Large intestine (tissue), 3 donors: ENCODE data around the gene LATS1. TPM values are rescaled to one million over a fixed set of nuclear protein-coding genes. Genes with fewer than 3 reads are reported as not detected.
A peak's percentile ranks its signal among the peaks of the same experiment; 100 is the strongest.
"Not testable (repeated sequence)": the region's sequence is repeated elsewhere in the genome, so short reads cannot be mapped to it uniquely, and the experiment has no call there.

Experiments used
- DNase-seq, 2 donors: peaks; one replicate each; pipeline versions ENCODE4 v3.0.0 to v3.0.0-alpha.2; 2013
- H3K27ac ChIP-seq: one replicate; pipeline ENCODE4 v1.5.1; 2013; ENCODE audit warnings: low read length
- H3K27me3 ChIP-seq: 2 replicates; pipeline ENCODE4 v1.6.1; 2013; ENCODE audit warnings: low read length; ENCODE audit not compliant: control insufficient read depth, insufficient read depth
- H3K36me3 ChIP-seq: 2 replicates; pipeline ENCODE4 v1.6.1; 2013; ENCODE audit warnings: low read length; ENCODE audit not compliant: control insufficient read depth, insufficient read depth
- H3K4me1 ChIP-seq: one replicate; pipeline ENCODE4 v1.6.1; 2013; ENCODE audit warnings: low read length; ENCODE audit not compliant: control insufficient read depth, insufficient read depth
- H3K4me3 ChIP-seq: one replicate; pipeline ENCODE4 v1.5.1; 2013; ENCODE audit warnings: low read length
- H3K9me3 ChIP-seq: one replicate; pipeline ENCODE4 v1.6.1; 2013; ENCODE audit warnings: mild to moderate bottlenecking, low read depth, low read length, moderate library complexity; ENCODE audit not compliant: control insufficient read depth
- WGBS: methylation state at CpG from one replicate; pipeline ENCODE4 v1.1.5; 2013; ENCODE audit warnings: low lambda C conversion rate; ENCODE audit not compliant: insufficient coverage; 5-methylcytosine and 5-hydroxymethylcytosine counted together
- polyA plus RNA-seq: library from polyadenylated mRNA; unstranded; fragments of 120-200 nt; gene quantifications from one replicate; pipeline ENCODE4 v1.2.1, GENCODE V29; 2013

LATS1 gene
- polyA plus RNA-seq, 1 donor: 24.4 TPM

- Histone ChIP-seq H3K27me3 (no peaks in the 10 kb centered on the region), H3K27ac (no peak overlapping the region), H3K36me3 (no peaks in the 10 kb centered on the region), H3K4me1 (peaks cover 12% of the 10 kb centered on the region), H3K9me3 (no peaks in the 10 kb centered on the region), H3K4me3 (no peak overlapping the region)
- no CpG with 5 or more reads among the region's 4 CpGs for WGBS
- DNase-seq: no peak
Observed at GRCh38 chr6:149752600-149753373, 34.9 kb upstream of the LATS1 start.

GRCh38 chr6:149751920-149752319 lies 34.0 kb upstream of the LATS1 start:
- H3K36me3 ChIP-seq, H3K4me3 ChIP-seq, H3K9me3 ChIP-seq, H3K27ac ChIP-seq, DNase-seq, H3K27me3 ChIP-seq: not testable (repeated sequence)
- WGBS: no CpG with 5 or more reads among the region's 5 CpGs
- peaks cover 12% of the 10 kb centered on the region for H3K4me1 ChIP-seq

- H3K4me1 ChIP-seq: peaks cover 12% of the 10 kb centered on the region
- 83% methylated on average over 2 of the region's 8 CpGs for WGBS
- H3K27ac ChIP-seq: no peak overlapping the region
- H3K9me3 ChIP-seq: no peaks in the 10 kb centered on the region
- no peaks in the 10 kb centered on the region for H3K27me3 ChIP-seq
- no peaks in the 10 kb centered on the region for H3K36me3 ChIP-seq
- no peak for DNase-seq
- no peak overlapping the region for H3K4me3 ChIP-seq
Observed at GRCh38 chr6:149751239-149751638, 33.3 kb upstream of the LATS1 start.

GRCh38 chr6:149750136-149750609 lies 32.3 kb upstream of the LATS1 start:
- no peaks in the 10 kb centered on the region for H3K9me3 ChIP-seq
- peak overlapping the region; percentile 95 for H3K4me3 ChIP-seq
- WGBS: no CpG with 5 or more reads among the region's 25 CpGs
- H3K36me3 ChIP-seq: no peaks in the 10 kb centered on the region
- no peaks in the 10 kb centered on the region for H3K27me3 ChIP-seq
- H3K4me1 ChIP-seq: peaks cover 7% of the 10 kb centered on the region
- DNase-seq: peak; percentile 51 to 75
- H3K27ac ChIP-seq: peak overlapping the region; percentile 97

- Histone ChIP-seq H3K9me3 (no peaks in the 10 kb centered on the region), H3K27me3 (no peaks in the 10 kb centered on the region), H3K27ac (peak within 1 kb of the TSS; percentile 97), H3K4me1 (peaks cover 7% of the 10 kb centered on the region), H3K4me3 (peak within 1 kb of the TSS; percentile 95), H3K36me3 (no peaks in the 10 kb centered on the region)
- no CpG with 5 or more reads among the region's 60 CpGs for WGBS
- peak; percentile 88 to 94 for DNase-seq
Observed at GRCh38 chr6:149749594-149750135, 31.8 kb upstream of the LATS1 start, which contains the start of gene PCMT1. TSS of gene PCMT1 (plus strand) at chr6:149749741. CDS start at chr6:149749902, 161 bp downstream.

- H3K27me3 ChIP-seq, DNase-seq, H3K9me3 ChIP-seq, H3K36me3 ChIP-seq, H3K4me1 ChIP-seq: not testable (repeated sequence)
- Histone ChIP-seq H3K27ac (peak overlapping the region; percentile 91), H3K4me3 (peak overlapping the region; percentile 61)
- no CpG with 5 or more reads among the region's 38 CpGs for WGBS
Observed at GRCh38 chr6:149749082-149749593, 31.2 kb upstream of the LATS1 start.

GRCh38 chr6:149746147-149746946 lies 28.4 kb upstream of the LATS1 start, which contains the start of gene NUP43:
TSS of gene NUP43 (minus strand) at chr6:149746529. CDS start at chr6:149746495, 34 bp downstream.
- H3K4me3 ChIP-seq: peak within 1 kb of the TSS; percentile 60
- peak; percentile 90 to 95 for DNase-seq
- H3K9me3 ChIP-seq: no peaks in the 10 kb centered on the region
- H3K4me1 ChIP-seq: peaks cover 7% of the 10 kb centered on the region
- H3K27me3 ChIP-seq: no peaks in the 10 kb centered on the region
- H3K27ac ChIP-seq: peak within 1 kb of the TSS; percentile 45
- 100% methylated on average over 1 of the region's 41 CpGs for WGBS
- peaks cover 17% of the 10 kb centered on the region for H3K36me3 ChIP-seq

- not testable (repeated sequence) for H3K4me1 ChIP-seq, H3K27me3 ChIP-seq, H3K27ac ChIP-seq, H3K9me3 ChIP-seq, DNase-seq
- WGBS: no CpG with 5 or more reads among the region's 10 CpGs
- Histone ChIP-seq H3K36me3 (peaks cover 25% of the 10 kb centered on the region), H3K4me3 (peak overlapping the region; percentile 60)
Observed at GRCh38 chr6:149745252-149745651, 27.4 kb upstream of the LATS1 start.

- Histone ChIP-seq H3K4me1 (no peaks in the 10 kb centered on the region), H3K36me3 (peaks cover 56% of the 10 kb centered on the region), H3K27me3 (no peaks in the 10 kb centered on the region), H3K27ac (no peak overlapping the region), H3K4me3 (no peak overlapping the region), H3K9me3 (no peaks in the 10 kb centered on the region)
- no peak for DNase-seq
- WGBS: no CpG with 5 or more reads among the region's 1 CpG
Observed at GRCh38 chr6:149734915-149735314, 17.0 kb upstream of the LATS1 start.

GRCh38 chr6:149733089-149733720 lies 15.3 kb upstream of the LATS1 start:
- WGBS: no CpG with 5 or more reads among the region's 2 CpGs
- DNase-seq: no peak
- peaks cover 59% of the 10 kb centered on the region for H3K36me3 ChIP-seq
- H3K27me3 ChIP-seq: no peaks in the 10 kb centered on the region
- H3K4me1 ChIP-seq: peaks cover 8% of the 10 kb centered on the region
- H3K27ac ChIP-seq: no peak overlapping the region
- H3K4me3 ChIP-seq: no peak overlapping the region
- no peaks in the 10 kb centered on the region for H3K9me3 ChIP-seq
